K562 (cell line): ENCODE data around the gene FAM171A1. TPM values are rescaled to one million over a fixed set of nuclear protein-coding genes. Genes with fewer than 3 reads are reported as not detected.

Experiments used
- ATAC-seq: fragments of 200-7000 bp; cut with Tn5 transposase; 3 replicates; pipeline ENCODE4 v1.9.1; 2020; ENCODE audit warnings: moderate library complexity
- BruUV-seq: library from RNA; stranded (reverse); fragments of 400-500 nt; replicated peaks from 2 replicates; lab custom pipeline; 2021; lab: Mats Ljungman, UMichigan
- CTCF ChIA-PET: fragments of 300-600 bp; formaldehyde crosslinking; extraction: SDS; loops from one replicate; lab custom pipeline; 2021; ENCODE audit warnings: low intra/inter-chr PET ratio; lab: Yijun Ruan, JAX
- POLR2A ChIA-PET: fragments of 300-600, 350-650 bp; sonication (Branson Sonifier 250); formaldehyde crosslinking; extraction: SDS; loops from one replicate; lab custom pipeline; 2021; ENCODE audit warnings: antibody characterized with exemption, inconsistent platforms; lab: Yijun Ruan, JAX
- DNase-seq, 4 experiments: peaks; one replicate each; pipeline versions ENCODE4 v3.0.0 to v3.0.0-alpha.2; 2011 to 2018; ENCODE audit warnings: low spot score in 3 of 4, mixed read lengths in 3 of 4; ENCODE audit errors: extremely low read depth in 1 of 4
- FAIRE-seq: peaks from 2 replicates; lab custom pipeline; 2011; peaks lifted over from hg19 to GRCh38; lab: Jason Lieb, UNC
- H2AFZ ChIP-seq: 2 replicates; pipeline ENCODE4 v1.6.0; 2011; ENCODE audit warnings: low read depth, low read length, control low read depth, inconsistent platforms
- H3K27ac ChIP-seq: fragments of 200-600 bp; 3 replicates; pipeline ENCODE4 v1.8.0; 2011; ENCODE audit warnings: low read depth, mild to moderate bottlenecking, control low read depth, inconsistent platforms, low read length, moderate library complexity, mixed read lengths; ENCODE audit errors: extremely low read depth
- H3K27me3 ChIP-seq, 2 experiments: fragments of 300-600 bp in 1 of 2; 2 replicates in 1 of 2; 3 replicates in 1 of 2; pipeline versions ENCODE4 v1.6.0 to v1.8.0; 2011; ENCODE audit warnings: inconsistent platforms in 2 of 2, low read length in 2 of 2, mild to moderate bottlenecking in 1 of 2, mixed read lengths in 1 of 2, moderate library complexity in 1 of 2; ENCODE audit not compliant: control insufficient read depth in 2 of 2, insufficient read depth in 2 of 2
- H3K36me3 ChIP-seq: fragments of 300-600 bp; 3 replicates; pipeline ENCODE4 v1.8.0; 2011; ENCODE audit warnings: mild to moderate bottlenecking, low read length, inconsistent platforms; ENCODE audit not compliant: control insufficient read depth, insufficient read depth
- H3K4me1 ChIP-seq, 2 experiments: fragments of 200-600 bp in 1 of 2; replicated peaks in 1 of 2; 2 replicates in 1 of 2; 3 replicates in 1 of 2; pipeline versions ENCODE4 v1.5.1 to v1.8.0; 2011; ENCODE audit warnings: inconsistent platforms in 2 of 2, low read length in 2 of 2, mild to moderate bottlenecking in 1 of 2, mixed read lengths in 1 of 2, moderate library complexity in 1 of 2; ENCODE audit not compliant: control insufficient read depth in 2 of 2, insufficient read depth in 2 of 2
- H3K4me2 ChIP-seq: 2 replicates; pipeline ENCODE4 v1.6.1; 2011; ENCODE audit warnings: low read length, control low read depth, inconsistent platforms, mixed read lengths; ENCODE audit not compliant: insufficient read depth
- H3K4me3 ChIP-seq: fragments of 200-600 bp; sonication (generic), shearing (Covaris generic); 2 replicates; pipeline ENCODE4 v1.5.1; 2016; ENCODE audit warnings: control low read depth, inconsistent platforms
- H3K79me2 ChIP-seq: fragments of 200-600 bp; 3 replicates; pipeline ENCODE4 v1.8.0; 2011; ENCODE audit warnings: low read length, inconsistent platforms; ENCODE audit not compliant: control insufficient read depth, insufficient read depth
- H3K9ac ChIP-seq, 2 experiments: 2 replicates each; pipeline versions ENCODE4 v1.6.0 to v1.6.1; 2011; ENCODE audit warnings: low read depth in 2 of 2, low read length in 2 of 2, control low read depth in 1 of 2, inconsistent platforms in 1 of 2, mild to moderate bottlenecking in 1 of 2, mixed read lengths in 1 of 2; ENCODE audit not compliant: insufficient read depth in 1 of 2
- H3K9me1 ChIP-seq: one replicate; pipeline ENCODE4 v1.6.0; 2011; ENCODE audit warnings: inconsistent platforms, mild to moderate bottlenecking, low read length, moderate library complexity; ENCODE audit not compliant: control insufficient read depth, insufficient read depth
- H3K9me3 ChIP-seq: replicated peaks from 2 replicates; pipeline ENCODE4 v1.5.1; 2011; ENCODE audit warnings: low read depth, low read length, inconsistent platforms; ENCODE audit not compliant: control insufficient read depth, insufficient read depth
- H4K20me1 ChIP-seq: replicated peaks from 2 replicates; pipeline ENCODE4 v1.6.1; 2011; ENCODE audit warnings: low read length, inconsistent platforms, mixed read lengths; ENCODE audit not compliant: control insufficient read depth, insufficient read depth
- CTBP1 ChIP-seq: fragments of 450-650 bp; IDR thresholded peaks from 2 replicates; pipeline ENCODE4 v1.6.1; 2016; ENCODE audit warnings: borderline replicate concordance
- EP400 ChIP-seq: fragments of 450-650 bp; IDR thresholded peaks from 2 replicates; pipeline ENCODE4 v1.6.1; 2017; ENCODE audit warnings: antibody characterized with exemption, mild to moderate bottlenecking, moderate library complexity
- HNRNPL ChIP-seq: fragments of 200-400 bp; formaldehyde crosslinking; IDR thresholded peaks from 2 replicates; pipeline ENCODE4 v1.6.1; 2017; ENCODE audit warnings: low read depth, mild to moderate bottlenecking, low read length
- PCBP1 ChIP-seq: fragments of 200-400 bp; formaldehyde crosslinking; IDR thresholded peaks from 2 replicates; pipeline ENCODE4 v1.6.1; 2018; ENCODE audit warnings: mild to moderate bottlenecking, low read depth, low read length; ENCODE audit not compliant: poor library complexity, severe bottlenecking
- PRMT5 ChIP-seq: sonication (generic); formaldehyde crosslinking; IDR thresholded peaks from 2 replicates; pipeline ENCODE4 v1.5.0; 2020; ENCODE audit warnings: missing genetic modification reagents
- RCOR1 ChIP-seq, 2 experiments: IDR thresholded peaks; 2 replicates each; pipeline ENCODE4 v1.6.1; 2012; ENCODE audit warnings: low read depth in 2 of 2, low read length in 2 of 2, borderline replicate concordance in 1 of 2, improper control_type of control experiment in 1 of 2
- RUNX1 ChIP-seq: sonication (generic); IDR thresholded peaks from 2 replicates; pipeline ENCODE4 v1.6.1; 2016; ENCODE audit warnings: antibody characterized with exemption, low read depth
- SIRT6 ChIP-seq: IDR thresholded peaks from one replicate; pipeline ENCODE4 v1.6.1; 2012; ENCODE audit warnings: low read depth, mild to moderate bottlenecking, control low read depth, inconsistent platforms, low read length, moderate library complexity
- TAF15 ChIP-seq: fragments of 200-400 bp; formaldehyde crosslinking; IDR thresholded peaks from 2 replicates; pipeline ENCODE4 v1.6.1; 2017; ENCODE audit warnings: mild to moderate bottlenecking, low read depth, low read length, moderate library complexity
- ZNF57 ChIP-seq: fragments of 450-650 bp; formaldehyde crosslinking; IDR thresholded peaks from 2 replicates; pipeline ENCODE4 v1.4.0; 2020; ENCODE audit warnings: mild to moderate bottlenecking, moderate library complexity
- ZNF778 ChIP-seq: fragments of 450-650 bp; formaldehyde crosslinking; IDR thresholded peaks from 2 replicates; pipeline ENCODE4 v1.4.0; 2020; ENCODE audit warnings: mild to moderate bottlenecking, moderate library complexity
- WGBS: fragments of 100-300 bp; shearing (Covaris generic); methylation state at CpG from one replicate; pipeline ENCODE4 v1.1.6; 2016; ENCODE audit warnings: low coverage, mixed read lengths; ENCODE audit not compliant: insufficient coverage; ENCODE audit errors: missing lambda C conversion rate; 5-methylcytosine and 5-hydroxymethylcytosine counted together
- in situ Hi-C: fragments of 300-500 bp; cut with MboI; formaldehyde crosslinking; loops from 4 replicates; pipeline ENCODE4 v1.15.0; 2018; ENCODE audit warnings: inconsistent platforms, mixed read lengths
- intact Hi-C: fragments of 100-400 bp; cut with micrococcal nuclease; formaldehyde crosslinking; loops from 2 replicates; pipeline ENCODE4 v1.14.2; 2022
- polyA plus RNA-seq, 8 experiments: library from polyadenylated mRNA; depleted of rRNA in 4 of 8; stranded (reverse) in 5 of 8; unstranded in 3 of 8; fragments of >200 nt; fragmentation: Nextera tagmentation in 2 of 8; fragmentation: Illumina TruSeq in 1 of 8; extraction: Ambion mirVana in 2 of 8; extraction: Trizol in 1 of 8; gene quantifications; 2 replicates each; pipeline versions ENCODE4 v1.2.1 to v1.2.3, GENCODE V29; 2011 to 2014; ENCODE audit warnings: inconsistent platforms in 1 of 8, missing spikeins in 1 of 8
- total RNA-seq, 7 experiments: library from RNA; depleted of rRNA in 6 of 7; stranded (reverse); fragments of >200 nt in 6 of 7; fragmentation: Illumina TruSeq in 2 of 7; extraction: Trizol in 2 of 7; gene quantifications; 2 replicates each; pipeline versions ENCODE4 v1.2.1 to v1.2.3, GENCODE V29; 2011 to 2021; ENCODE audit warnings: low replicate concordance in 1 of 7
- TF ChIP-seq, protein P1 (sequence below): fragments of 250-450 bp; sonication (Bioruptor Pico); IDR thresholded peaks from 2 replicates; pipeline ENCODE4 v1.4.0; 2020
- TF ChIP-seq, protein P2 (sequence below): fragments of 450-650 bp; conservative IDR thresholded peaks from 2 replicates; pipeline ENCODE4 v1.6.1; 2016; ENCODE audit warnings: missing genetic modification characterization, low read depth, mild to moderate bottlenecking, control low read depth, missing compliant biosample characterization
- TF ChIP-seq, protein P3 (sequence below): fragments of 450-650 bp; IDR thresholded peaks from 2 replicates; pipeline ENCODE4 v1.7.1; 2018; ENCODE audit warnings: mild to moderate bottlenecking, low read depth; ENCODE audit not compliant: partially characterized antibody

FAM171A1 gene
- total and polyA plus RNA-seq, 9 of the 15 experiments (the other 6 are each of a cell fraction or from before 2014, with no cell fraction given), result 0.51 to 8.2 (median 4.8) TPM

DNA sequence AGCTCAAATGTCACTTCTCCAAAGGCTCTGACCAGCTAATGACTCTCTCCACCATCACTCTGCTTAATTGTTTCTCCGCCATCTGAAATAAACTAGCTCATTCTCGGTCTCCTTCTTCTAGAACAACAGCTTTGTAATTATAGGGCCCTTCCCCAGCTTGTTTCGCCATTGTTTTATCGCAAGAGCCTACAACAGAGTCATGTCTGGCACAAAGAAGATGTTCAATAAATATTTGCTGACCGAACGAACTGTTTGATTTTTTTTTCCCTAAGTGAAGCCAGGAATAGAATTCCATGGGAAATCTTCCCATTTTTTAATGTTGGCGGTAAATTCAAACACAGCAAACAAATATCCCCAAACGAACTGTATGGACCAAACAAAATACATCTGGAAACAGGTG is 138.8 kb downstream of the FAM171A1 start:
- Histone ChIP-seq H3K4me2 (no peak overlapping the region), H4K20me1 (no peaks in the 10 kb centered on the region; the same call in 1 of the 2 replicates), H3K9me1 (no peaks in the 10 kb centered on the region), H3K27me3 (peaks cover 3 to 25% of the 10 kb centered on the region in 2 experiments; a peak in 4 of 5 replicates), H3K4me1 (no peaks in the 10 kb centered on the region), H3K79me2 (no peaks in the 10 kb centered on the region), H3K9ac (no peak overlapping the region), H2AFZ (no peak overlapping the region), H3K36me3 (no peaks in the 10 kb centered on the region), H3K9me3 (no peaks in the 10 kb centered on the region), H3K4me3 (no peak overlapping the region), H3K27ac (no peak overlapping the region)
- 8% methylated on average over 8 of the region's 8 CpGs for WGBS
- no TSS peak for BruUV-seq
- intact Hi-C loops (no loop called here), in situ Hi-C loops (no loop called here)
- POLR2A ChIA-PET, result no interaction called here
- ATAC-seq, result no peak
- no peak for FAIRE-seq
- CTCF ChIA-PET, result no interaction called here
- DNase-seq, result no peak
- TF ChIP-seq, protein P1, sequence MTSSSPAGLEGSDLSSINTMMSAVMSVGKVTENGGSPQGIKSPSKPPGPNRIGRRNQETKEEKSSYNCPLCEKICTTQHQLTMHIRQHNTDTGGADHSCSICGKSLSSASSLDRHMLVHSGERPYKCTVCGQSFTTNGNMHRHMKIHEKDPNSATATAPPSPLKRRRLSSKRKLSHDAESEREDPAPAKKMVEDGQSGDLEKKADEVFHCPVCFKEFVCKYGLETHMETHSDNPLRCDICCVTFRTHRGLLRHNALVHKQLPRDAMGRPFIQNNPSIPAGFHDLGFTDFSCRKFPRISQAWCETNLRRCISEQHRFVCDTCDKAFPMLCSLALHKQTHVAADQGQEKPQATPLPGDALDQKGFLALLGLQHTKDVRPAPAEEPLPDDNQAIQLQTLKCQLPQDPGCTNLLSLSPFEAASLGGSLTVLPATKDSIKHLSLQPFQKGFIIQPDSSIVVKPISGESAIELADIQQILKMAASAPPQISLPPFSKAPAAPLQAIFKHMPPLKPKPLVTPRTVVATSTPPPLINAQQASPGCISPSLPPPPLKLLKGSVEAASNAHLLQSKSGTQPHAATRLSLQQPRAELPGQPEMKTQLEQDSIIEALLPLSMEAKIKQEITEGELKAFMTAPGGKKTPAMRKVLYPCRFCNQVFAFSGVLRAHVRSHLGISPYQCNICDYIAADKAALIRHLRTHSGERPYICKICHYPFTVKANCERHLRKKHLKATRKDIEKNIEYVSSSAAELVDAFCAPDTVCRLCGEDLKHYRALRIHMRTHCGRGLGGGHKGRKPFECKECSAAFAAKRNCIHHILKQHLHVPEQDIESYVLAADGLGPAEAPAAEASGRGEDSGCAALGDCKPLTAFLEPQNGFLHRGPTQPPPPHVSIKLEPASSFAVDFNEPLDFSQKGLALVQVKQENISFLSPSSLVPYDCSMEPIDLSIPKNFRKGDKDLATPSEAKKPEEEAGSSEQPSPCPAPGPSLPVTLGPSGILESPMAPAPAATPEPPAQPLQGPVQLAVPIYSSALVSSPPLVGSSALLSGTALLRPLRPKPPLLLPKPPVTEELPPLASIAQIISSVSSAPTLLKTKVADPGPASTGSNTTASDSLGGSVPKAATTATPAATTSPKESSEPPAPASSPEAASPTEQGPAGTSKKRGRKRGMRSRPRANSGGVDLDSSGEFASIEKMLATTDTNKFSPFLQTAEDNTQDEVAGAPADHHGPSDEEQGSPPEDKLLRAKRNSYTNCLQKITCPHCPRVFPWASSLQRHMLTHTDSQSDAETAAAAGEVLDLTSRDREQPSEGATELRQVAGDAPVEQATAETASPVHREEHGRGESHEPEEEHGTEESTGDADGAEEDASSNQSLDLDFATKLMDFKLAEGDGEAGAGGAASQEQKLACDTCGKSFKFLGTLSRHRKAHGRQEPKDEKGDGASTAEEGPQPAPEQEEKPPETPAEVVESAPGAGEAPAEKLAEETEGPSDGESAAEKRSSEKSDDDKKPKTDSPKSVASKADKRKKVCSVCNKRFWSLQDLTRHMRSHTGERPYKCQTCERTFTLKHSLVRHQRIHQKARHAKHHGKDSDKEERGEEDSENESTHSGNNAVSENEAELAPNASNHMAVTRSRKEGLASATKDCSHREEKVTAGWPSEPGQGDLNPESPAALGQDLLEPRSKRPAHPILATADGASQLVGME, result no peak
- TF ChIP-seq RCOR1 (IDR thresholded peaks at IDR 0.05; ENCODE audit: borderline replicate concordance in 1 of 2, low read depth in 2 of 2, low read length in 2 of 2), result no peak
- no peak for TF ChIP-seq EP400
- TF ChIP-seq, protein P2, sequence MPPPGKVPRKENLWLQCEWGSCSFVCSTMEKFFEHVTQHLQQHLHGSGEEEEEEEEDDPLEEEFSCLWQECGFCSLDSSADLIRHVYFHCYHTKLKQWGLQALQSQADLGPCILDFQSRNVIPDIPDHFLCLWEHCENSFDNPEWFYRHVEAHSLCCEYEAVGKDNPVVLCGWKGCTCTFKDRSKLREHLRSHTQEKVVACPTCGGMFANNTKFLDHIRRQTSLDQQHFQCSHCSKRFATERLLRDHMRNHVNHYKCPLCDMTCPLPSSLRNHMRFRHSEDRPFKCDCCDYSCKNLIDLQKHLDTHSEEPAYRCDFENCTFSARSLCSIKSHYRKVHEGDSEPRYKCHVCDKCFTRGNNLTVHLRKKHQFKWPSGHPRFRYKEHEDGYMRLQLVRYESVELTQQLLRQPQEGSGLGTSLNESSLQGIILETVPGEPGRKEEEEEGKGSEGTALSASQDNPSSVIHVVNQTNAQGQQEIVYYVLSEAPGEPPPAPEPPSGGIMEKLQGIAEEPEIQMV (tag), result no peak
- TF ChIP-seq ZNF778 (CRISPR knock-in tag), result no peak
- TF ChIP-seq, protein P3, sequence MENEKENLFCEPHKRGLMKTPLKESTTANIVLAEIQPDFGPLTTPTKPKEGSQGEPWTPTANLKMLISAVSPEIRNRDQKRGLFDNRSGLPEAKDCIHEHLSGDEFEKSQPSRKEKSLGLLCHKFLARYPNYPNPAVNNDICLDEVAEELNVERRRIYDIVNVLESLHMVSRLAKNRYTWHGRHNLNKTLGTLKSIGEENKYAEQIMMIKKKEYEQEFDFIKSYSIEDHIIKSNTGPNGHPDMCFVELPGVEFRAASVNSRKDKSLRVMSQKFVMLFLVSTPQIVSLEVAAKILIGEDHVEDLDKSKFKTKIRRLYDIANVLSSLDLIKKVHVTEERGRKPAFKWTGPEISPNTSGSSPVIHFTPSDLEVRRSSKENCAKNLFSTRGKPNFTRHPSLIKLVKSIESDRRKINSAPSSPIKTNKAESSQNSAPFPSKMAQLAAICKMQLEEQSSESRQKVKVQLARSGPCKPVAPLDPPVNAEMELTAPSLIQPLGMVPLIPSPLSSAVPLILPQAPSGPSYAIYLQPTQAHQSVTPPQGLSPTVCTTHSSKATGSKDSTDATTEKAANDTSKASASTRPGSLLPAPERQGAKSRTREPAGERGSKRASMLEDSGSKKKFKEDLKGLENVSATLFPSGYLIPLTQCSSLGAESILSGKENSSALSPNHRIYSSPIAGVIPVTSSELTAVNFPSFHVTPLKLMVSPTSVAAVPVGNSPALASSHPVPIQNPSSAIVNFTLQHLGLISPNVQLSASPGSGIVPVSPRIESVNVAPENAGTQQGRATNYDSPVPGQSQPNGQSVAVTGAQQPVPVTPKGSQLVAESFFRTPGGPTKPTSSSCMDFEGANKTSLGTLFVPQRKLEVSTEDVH, result no peak
- TF ChIP-seq PCBP1, result no peak
- no peak for TF ChIP-seq SIRT6
- TF ChIP-seq CTBP1, result no peak
- no peak for TF ChIP-seq TAF15
- TF ChIP-seq HNRNPL, result no peak
- no peak for TF ChIP-seq RUNX1
- no peak for TF ChIP-seq ZNF57 (CRISPR knock-in tag)
- no peak for TF ChIP-seq PRMT5 (CRISPR knock-in tag)
